ENCODE results near the gene CCDC116.

GRCh38 chr22:21598302-21598701, 34.3 kb upstream of the CCDC116 start:
- TF ChIP-seq EP300 (IDR thresholded peaks at IDR 0.05) (no peak), CTCF (IDR thresholded peaks at IDR 0.05) (no peak)
